Mesendoderm (in vitro differentiated cells): ENCODE results near the gene SMIM38.

Experiments
- DNase-seq: peaks from one replicate; pipeline ENCODE4 v3.0.0; 2013
- H2AK5ac ChIP-seq: 2 replicates; pipeline ENCODE4 v1.6.1; 2013; ENCODE audit warnings: low read length, inconsistent platforms
- H2BK120ac ChIP-seq: 2 replicates; pipeline ENCODE4 v1.6.1; 2013; ENCODE audit warnings: low read depth, mild to moderate bottlenecking, low read length, moderate library complexity, mixed read lengths
- H2BK15ac ChIP-seq: replicated peaks from 2 replicates; pipeline ENCODE4 v1.6.1; 2013; ENCODE audit warnings: low read depth, mild to moderate bottlenecking, moderate library complexity
- H2BK5ac ChIP-seq: 2 replicates; pipeline ENCODE4 v1.6.1; 2013; ENCODE audit warnings: low read length, inconsistent platforms
- H3K18ac ChIP-seq: 2 replicates; pipeline ENCODE4 v1.6.1; 2013; ENCODE audit warnings: mild to moderate bottlenecking, low read length, mixed read lengths
- H3K23ac ChIP-seq: one replicate; pipeline ENCODE4 v1.6.1; 2013; ENCODE audit warnings: low read length
- H3K27ac ChIP-seq: 2 replicates; pipeline ENCODE4 v1.5.1; 2013; ENCODE audit warnings: low read depth, mild to moderate bottlenecking, inconsistent platforms, low read length, moderate library complexity
- H3K27me3 ChIP-seq: 2 replicates; pipeline ENCODE4 v1.6.1; 2013; ENCODE audit warnings: low read length, control low read depth, mild to moderate bottlenecking, inconsistent platforms; ENCODE audit not compliant: insufficient read depth, poor library complexity
- H3K36me3 ChIP-seq: 2 replicates; pipeline ENCODE4 v1.6.1; 2013; ENCODE audit warnings: low read length, inconsistent platforms; ENCODE audit not compliant: control insufficient read depth, insufficient read depth
- H3K4ac ChIP-seq: one replicate; pipeline ENCODE4 v1.6.1; 2013; ENCODE audit warnings: low read depth, mild to moderate bottlenecking, low read length, moderate library complexity
- H3K4me1 ChIP-seq: 2 replicates; pipeline ENCODE4 v1.6.1; 2013; ENCODE audit warnings: low read depth, low read length, inconsistent platforms; ENCODE audit not compliant: control insufficient read depth
- H3K4me2 ChIP-seq: 2 replicates; pipeline ENCODE4 v1.6.1; 2013; ENCODE audit warnings: low read length
- H3K4me3 ChIP-seq: 2 replicates; pipeline ENCODE4 v1.5.1; 2013; ENCODE audit warnings: mild to moderate bottlenecking, low read length
- H3K56ac ChIP-seq: one replicate; pipeline ENCODE4 v1.6.1; 2013; ENCODE audit warnings: low read length
- H3K79me1 ChIP-seq: 2 replicates; pipeline ENCODE4 v1.6.1; 2013; ENCODE audit warnings: low read length, inconsistent platforms
- H3K79me2 ChIP-seq: 2 replicates; pipeline ENCODE4 v1.6.1; 2013; ENCODE audit warnings: mild to moderate bottlenecking, low read length; ENCODE audit not compliant: control insufficient read depth, insufficient read depth
- H3K9ac ChIP-seq: 2 replicates; pipeline ENCODE4 v1.6.1; 2013; ENCODE audit warnings: low read length, inconsistent platforms
- H4K5ac ChIP-seq: one replicate; pipeline ENCODE4 v1.6.1; 2013; ENCODE audit warnings: low read length
- H4K8ac ChIP-seq: one replicate; pipeline ENCODE4 v1.6.1; 2013; ENCODE audit warnings: low read depth, mild to moderate bottlenecking, control low read depth, low read length, moderate library complexity
- WGBS: extraction: QIAGEN DNeasy Blood & Tissue Kit; methylation state at CpG from one replicate; pipeline ENCODE4 v1.1.7; 2013; ENCODE audit warnings: low lambda C conversion rate, missing lambda C conversion rate; ENCODE audit not compliant: insufficient coverage; ENCODE audit errors: extremely low coverage; 5-methylcytosine and 5-hydroxymethylcytosine counted together

SMIM38 gene

DNA sequence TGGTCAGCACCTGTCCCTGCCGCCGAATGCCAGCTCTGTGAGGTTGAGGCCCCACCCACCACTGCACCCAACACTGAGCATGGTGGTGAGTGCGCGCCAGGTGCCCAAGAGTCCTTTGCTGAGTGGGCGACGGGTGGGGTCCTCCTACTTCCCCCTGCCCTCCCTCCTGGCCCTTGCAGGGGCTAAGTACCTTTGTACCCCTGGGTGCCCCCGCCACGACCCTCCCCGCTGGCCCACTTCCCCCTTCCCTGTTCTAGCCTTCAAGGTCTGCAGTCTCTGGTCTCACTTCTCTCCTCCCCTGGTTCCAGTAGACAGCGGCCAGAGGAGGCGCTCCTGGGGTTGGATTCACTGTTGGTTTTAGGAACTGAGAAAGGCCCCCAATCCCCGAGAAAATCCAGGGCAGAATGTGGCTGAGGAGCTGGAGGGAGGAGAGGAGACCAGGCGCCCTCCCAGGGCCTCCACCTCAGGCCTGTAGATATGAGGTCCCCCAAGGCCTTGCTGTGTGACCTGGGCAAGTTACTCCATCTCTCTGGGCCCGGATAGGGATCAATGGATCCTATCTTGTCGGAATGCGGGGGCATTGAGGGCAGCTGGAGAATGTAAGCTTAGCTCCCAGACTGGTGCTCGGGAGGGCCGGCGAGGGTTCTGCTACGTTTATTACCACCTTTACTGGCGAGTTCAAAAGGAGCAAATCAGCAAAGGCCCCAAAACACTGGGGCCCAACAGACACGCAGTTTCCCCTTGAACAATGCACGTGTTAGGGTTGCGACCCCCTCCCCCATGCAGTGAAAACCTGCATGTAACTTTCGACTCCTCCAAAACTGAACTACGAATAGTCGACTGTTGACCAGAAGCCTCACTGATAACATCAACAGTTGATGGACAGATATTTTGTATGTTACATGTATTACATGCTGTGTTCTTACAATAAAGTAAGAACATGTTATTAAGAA is 31.9 kb upstream of the SMIM38 start:
- Histone ChIP-seq H3K79me2 (no peaks in the 10 kb centered on the region), H3K4me1 (peaks cover 6% of the 10 kb centered on the region), H4K5ac (no peak overlapping the region), H3K56ac (peak overlapping the region; percentile 81), H3K23ac (peak overlapping the region; percentile 48), H3K27me3 (no peaks in the 10 kb centered on the region), H2BK120ac (no peak overlapping the region), H4K8ac (no peak overlapping the region), H3K36me3 (no peaks in the 10 kb centered on the region), H3K4ac (no peak overlapping the region), H3K18ac (peak overlapping the region; percentile 0), H3K9ac (peak overlapping the region; percentile 28), H3K4me3 (no peak overlapping the region), H3K79me1 (no peaks in the 10 kb centered on the region), H2AK5ac (no peak overlapping the region), H2BK5ac (no peak overlapping the region), H2BK15ac (no peak overlapping the region), H3K4me2 (peak overlapping the region; percentile 61), H3K27ac (peak overlapping the region; percentile 75)
- no CpG with 5 or more reads among the region's 27 CpGs for WGBS
- peak; percentile 46 for DNase-seq

DNA sequence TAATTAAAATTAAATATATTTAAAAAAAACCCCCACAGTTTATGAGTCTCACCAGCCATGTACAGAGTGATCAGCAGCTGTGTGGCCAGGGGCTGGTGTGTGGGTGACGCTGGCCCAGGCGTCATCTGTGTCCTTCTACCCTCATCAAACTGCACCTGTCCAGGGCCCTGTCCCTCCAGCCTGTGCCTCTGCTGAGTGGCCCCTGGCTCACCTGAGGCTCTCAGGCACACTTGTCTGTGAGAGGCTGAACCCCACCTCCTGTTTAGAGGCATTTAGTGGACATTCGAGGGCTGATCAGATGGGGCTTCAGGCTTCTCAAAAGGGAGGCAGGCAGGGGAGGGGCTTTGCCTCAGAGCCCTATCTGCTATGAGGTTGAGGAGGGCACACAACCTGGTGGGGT is 29.9 kb upstream of the SMIM38 start:
- Histone ChIP-seq H3K9ac (no peak overlapping the region), H3K56ac (no peak overlapping the region), H3K18ac (no peak overlapping the region), H3K79me2 (no peaks in the 10 kb centered on the region), H3K4me2 (no peak overlapping the region), H3K4ac (no peak overlapping the region), H2BK15ac (no peak overlapping the region), H3K27me3 (no peaks in the 10 kb centered on the region), H3K23ac (no peak overlapping the region), H2BK120ac (no peak overlapping the region), H3K36me3 (no peaks in the 10 kb centered on the region), H3K4me1 (peaks cover 6% of the 10 kb centered on the region), H2BK5ac (no peak overlapping the region), H3K27ac (no peak overlapping the region), H4K8ac (no peak overlapping the region), H3K79me1 (no peaks in the 10 kb centered on the region), H3K4me3 (no peak overlapping the region), H2AK5ac (no peak overlapping the region), H4K5ac (no peak overlapping the region)
- DNase-seq, result no peak
- WGBS, result no CpG with 5 or more reads among the region's 3 CpGs

DNA sequence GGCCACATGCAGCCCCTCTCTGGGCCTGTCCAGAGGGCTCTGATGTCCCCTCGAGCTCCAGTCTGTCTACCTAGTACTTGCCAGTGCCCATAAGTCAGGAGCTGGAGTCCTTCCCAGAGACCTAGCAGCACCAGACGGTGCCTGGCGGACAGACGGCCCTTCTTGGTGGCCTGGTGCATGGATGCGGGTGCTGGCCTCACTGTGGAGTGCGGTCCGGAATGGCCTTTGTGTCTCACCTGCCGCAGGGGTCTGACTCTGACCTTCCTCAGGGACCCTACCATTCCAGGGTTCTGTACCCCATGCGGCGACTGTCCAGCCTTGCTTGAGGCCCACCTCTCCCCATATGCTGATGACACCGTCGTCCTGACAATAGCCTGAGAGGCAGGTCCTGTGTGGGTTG is 29.4 kb upstream of the SMIM38 start:
- Histone ChIP-seq H3K56ac (no peak overlapping the region), H4K5ac (no peak overlapping the region), H2BK15ac (no peak overlapping the region), H2BK120ac (no peak overlapping the region), H3K79me2 (no peaks in the 10 kb centered on the region), H3K27ac (no peak overlapping the region), H3K36me3 (no peaks in the 10 kb centered on the region), H3K4ac (no peak overlapping the region), H3K9ac (no peak overlapping the region), H2BK5ac (no peak overlapping the region), H3K18ac (no peak overlapping the region), H3K27me3 (no peaks in the 10 kb centered on the region), H3K4me2 (no peak overlapping the region), H3K4me3 (no peak overlapping the region), H3K4me1 (peaks cover 6% of the 10 kb centered on the region), H4K8ac (no peak overlapping the region), H3K23ac (no peak overlapping the region), H2AK5ac (no peak overlapping the region), H3K79me1 (no peaks in the 10 kb centered on the region)
- WGBS, result no CpG with 5 or more reads among the region's 12 CpGs
- no peak for DNase-seq

DNA sequence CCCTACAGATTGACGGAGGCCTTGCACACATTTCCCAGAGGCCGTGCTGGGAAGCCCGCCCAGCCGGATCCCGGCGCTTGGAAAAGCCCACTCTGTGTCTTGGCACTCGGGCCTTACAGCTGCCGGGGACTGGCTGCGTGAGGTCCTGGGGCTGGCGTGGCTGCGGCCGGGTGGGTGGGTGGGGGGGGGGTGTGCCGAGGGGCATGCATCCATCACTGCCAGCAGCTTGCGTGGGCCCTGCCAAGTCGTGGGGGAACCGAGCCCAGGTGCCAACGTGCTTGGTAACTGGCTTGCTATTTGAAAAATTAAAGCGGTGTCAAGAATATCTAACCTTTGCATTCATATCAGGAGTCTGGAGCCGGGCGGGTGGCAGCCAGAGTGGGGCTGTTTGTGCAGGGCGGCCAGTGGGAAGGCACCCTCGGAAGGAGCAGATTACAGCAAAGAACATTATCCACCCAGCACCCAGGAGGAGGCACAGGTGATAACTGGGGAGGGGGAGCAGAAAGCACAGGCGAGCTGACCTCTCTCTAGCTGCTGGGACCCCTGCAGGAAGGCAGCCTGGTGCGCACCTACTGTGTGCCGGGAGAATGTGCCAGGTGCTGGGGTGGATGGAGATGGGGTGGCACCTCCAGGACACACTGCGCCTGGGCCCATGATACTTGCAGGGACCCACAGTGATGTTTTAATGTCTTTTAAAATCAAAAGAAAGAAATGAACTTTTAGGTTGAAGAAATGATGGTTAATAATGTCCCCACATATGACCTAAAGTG is 28.5 kb upstream of the SMIM38 start:
- Histone ChIP-seq H3K4ac (no peak overlapping the region), H3K27ac (no peak overlapping the region), H3K27me3 (no peaks in the 10 kb centered on the region), H2BK5ac (no peak overlapping the region), H2AK5ac (no peak overlapping the region), H2BK15ac (no peak overlapping the region), H3K36me3 (no peaks in the 10 kb centered on the region), H3K4me1 (peaks cover 6% of the 10 kb centered on the region), H2BK120ac (no peak overlapping the region), H3K79me2 (no peaks in the 10 kb centered on the region), H3K79me1 (no peaks in the 10 kb centered on the region), H3K4me3 (no peak overlapping the region), H4K8ac (no peak overlapping the region), H3K18ac (no peak overlapping the region), H4K5ac (no peak overlapping the region), H3K23ac (no peak overlapping the region), H3K4me2 (no peak overlapping the region), H3K9ac (no peak overlapping the region), H3K56ac (no peak overlapping the region)
- no CpG with 5 or more reads among the region's 26 CpGs for WGBS
- DNase-seq, result no peak

DNA sequence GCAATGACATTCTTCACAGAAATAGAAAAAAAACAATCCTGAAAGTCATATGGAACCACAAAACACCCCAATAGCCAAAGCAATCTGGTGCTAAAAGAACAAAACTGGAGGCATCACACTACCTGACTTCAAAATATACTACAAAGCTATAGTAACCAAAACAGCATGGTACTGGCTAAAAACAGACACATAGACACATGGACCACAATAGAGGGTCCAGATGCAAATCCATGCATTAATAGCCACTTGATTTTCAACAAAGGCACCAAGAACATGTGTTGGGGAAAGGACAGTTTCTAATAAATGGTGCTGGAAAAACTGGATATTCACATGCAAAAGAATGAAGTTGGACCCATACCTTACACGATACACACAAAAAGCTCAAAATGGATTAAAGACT is 27.9 kb upstream of the SMIM38 start:
- Histone ChIP-seq H3K27ac (no peak overlapping the region), H2BK5ac (no peak overlapping the region), H3K23ac (no peak overlapping the region), H3K79me1 (no peaks in the 10 kb centered on the region), H4K5ac (no peak overlapping the region), H4K8ac (no peak overlapping the region), H3K27me3 (no peaks in the 10 kb centered on the region), H3K4me3 (no peak overlapping the region), H3K4ac (no peak overlapping the region), H3K18ac (no peak overlapping the region), H3K4me1 (peaks cover 4% of the 10 kb centered on the region), H3K79me2 (no peaks in the 10 kb centered on the region), H2AK5ac (no peak overlapping the region), H3K9ac (no peak overlapping the region), H2BK120ac (no peak overlapping the region), H3K4me2 (no peak overlapping the region), H3K36me3 (no peaks in the 10 kb centered on the region), H2BK15ac (no peak overlapping the region), H3K56ac (no peak overlapping the region)
- no peak for DNase-seq
- no CpG with 5 or more reads among the region's 1 CpG for WGBS
